BE2C (cell line): ENCODE measurements around the gene TMEM215.
"Not testable (repeated sequence)": the region's sequence is repeated elsewhere in the genome, so short reads cannot be mapped to it uniquely, and the experiment has no call there.

ENCODE experiments used
- DNase-seq: peaks from one replicate; pipeline ENCODE4 v3.0.0-alpha.2; 2020
- H3K27me3 ChIP-seq: fragments of 250-450 bp; sonication (Bioruptor Pico); 2 replicates; pipeline ENCODE4 v1.5.1; 2020; ENCODE audit warnings: mild to moderate bottlenecking
- H3K36me3 ChIP-seq: fragments of 250-450 bp; sonication (Bioruptor Pico); 2 replicates; pipeline ENCODE4 v1.5.1; 2020; ENCODE audit warnings: mild to moderate bottlenecking
- H3K4me1 ChIP-seq: fragments of 250-450 bp; sonication (Bioruptor Pico); 2 replicates; pipeline ENCODE4 v1.5.1; 2020
- H3K4me3 ChIP-seq: 2 replicates; pipeline ENCODE4 v1.5.1; 2011; ENCODE audit warnings: low read depth, low read length
- H3K9me3 ChIP-seq: fragments of 250-450 bp; sonication (Bioruptor Pico); 2 replicates; pipeline ENCODE4 v1.5.1; 2020
- TF ChIP-seq, protein P1 (sequence below): IDR thresholded peaks from 2 replicates; pipeline ENCODE4 v1.5.1; 2012; ENCODE audit warnings: mild to moderate bottlenecking, low read depth, low read length

The TMEM215 gene

DNA sequence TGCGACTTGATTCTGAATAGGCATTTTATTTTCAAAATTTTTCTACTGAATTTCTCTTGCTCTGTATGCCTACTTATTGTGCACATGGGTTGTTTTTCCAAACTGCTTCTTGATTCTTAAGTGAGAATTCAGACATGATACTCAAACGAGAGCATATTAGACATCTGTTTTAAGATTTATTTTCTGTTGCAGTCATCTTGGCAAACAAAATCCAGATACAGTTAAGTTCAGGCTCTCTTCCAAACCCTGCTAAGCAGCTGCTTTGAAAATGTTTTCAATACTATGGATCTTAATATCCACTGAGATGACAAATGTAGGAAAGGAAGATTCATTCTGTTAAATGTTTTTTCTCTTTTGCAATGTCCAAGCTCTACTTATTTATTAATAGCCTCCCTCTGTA lies 4.5 kb downstream of the TMEM215 start:
- TF ChIP-seq, protein P1, sequence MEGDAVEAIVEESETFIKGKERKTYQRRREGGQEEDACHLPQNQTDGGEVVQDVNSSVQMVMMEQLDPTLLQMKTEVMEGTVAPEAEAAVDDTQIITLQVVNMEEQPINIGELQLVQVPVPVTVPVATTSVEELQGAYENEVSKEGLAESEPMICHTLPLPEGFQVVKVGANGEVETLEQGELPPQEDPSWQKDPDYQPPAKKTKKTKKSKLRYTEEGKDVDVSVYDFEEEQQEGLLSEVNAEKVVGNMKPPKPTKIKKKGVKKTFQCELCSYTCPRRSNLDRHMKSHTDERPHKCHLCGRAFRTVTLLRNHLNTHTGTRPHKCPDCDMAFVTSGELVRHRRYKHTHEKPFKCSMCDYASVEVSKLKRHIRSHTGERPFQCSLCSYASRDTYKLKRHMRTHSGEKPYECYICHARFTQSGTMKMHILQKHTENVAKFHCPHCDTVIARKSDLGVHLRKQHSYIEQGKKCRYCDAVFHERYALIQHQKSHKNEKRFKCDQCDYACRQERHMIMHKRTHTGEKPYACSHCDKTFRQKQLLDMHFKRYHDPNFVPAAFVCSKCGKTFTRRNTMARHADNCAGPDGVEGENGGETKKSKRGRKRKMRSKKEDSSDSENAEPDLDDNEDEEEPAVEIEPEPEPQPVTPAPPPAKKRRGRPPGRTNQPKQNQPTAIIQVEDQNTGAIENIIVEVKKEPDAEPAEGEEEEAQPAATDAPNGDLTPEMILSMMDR = no peak
- DNase-seq = no peak
- no peaks in the 10 kb centered on the region for H3K36me3 ChIP-seq
- H3K27me3 ChIP-seq = peaks cover 34% of the 10 kb centered on the region
- H3K4me1 ChIP-seq = no peaks in the 10 kb centered on the region
- H3K4me3 ChIP-seq = no peak overlapping the region
- H3K9me3 ChIP-seq = no peaks in the 10 kb centered on the region

DNA sequence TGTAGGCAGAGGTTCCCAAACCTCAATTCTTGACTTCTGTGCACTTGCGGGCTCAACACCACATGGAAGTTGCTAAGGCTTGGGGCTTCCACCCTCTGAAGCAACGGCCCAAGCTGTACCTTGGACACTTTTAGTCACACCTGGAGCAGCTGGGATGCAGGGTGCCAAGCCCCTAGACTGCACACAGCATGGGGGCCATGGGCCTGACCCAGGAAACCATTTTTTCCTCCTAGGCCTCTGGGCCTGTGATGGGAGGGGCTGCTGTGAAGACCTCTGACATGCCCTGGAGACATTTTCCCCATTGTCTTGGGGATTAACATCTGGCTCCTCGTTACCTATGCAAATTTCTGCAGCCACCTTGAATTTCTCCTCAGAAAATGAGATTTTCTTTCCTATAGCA lies 12.7 kb downstream of the TMEM215 start:
- DNase-seq, H3K9me3 ChIP-seq, H3K4me1 ChIP-seq, H3K36me3 ChIP-seq, H3K4me3 ChIP-seq, H3K27me3 ChIP-seq: not testable (repeated sequence)

DNA sequence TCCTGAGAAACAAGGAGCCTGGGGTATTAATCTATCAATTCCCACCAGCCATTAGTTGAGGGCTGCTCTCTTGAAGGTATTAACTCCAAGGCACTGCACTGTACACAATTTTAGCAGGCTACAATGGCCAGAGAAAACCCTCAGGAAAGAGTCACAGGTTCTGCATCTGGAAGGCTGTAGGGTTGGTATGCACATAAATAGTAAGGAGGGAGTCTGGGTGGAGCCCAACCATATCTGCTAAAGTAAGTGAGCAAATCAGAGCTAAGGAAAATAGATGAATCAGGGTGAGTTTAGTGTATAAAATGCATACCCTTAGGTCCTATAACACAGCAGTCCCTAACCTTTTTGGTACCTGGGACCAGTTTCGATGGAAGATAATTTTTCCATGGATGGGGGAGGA lies 18.2 kb downstream of the TMEM215 start:
- Histone ChIP-seq H3K4me3 (no peak overlapping the region), H3K36me3 (no peaks in the 10 kb centered on the region), H3K9me3 (no peaks in the 10 kb centered on the region), H3K27me3 (no peaks in the 10 kb centered on the region), H3K4me1 (no peaks in the 10 kb centered on the region)
- no peak for DNase-seq
- TF ChIP-seq, protein P1 = no peak

GRCh38 chr9:32807217-32807616 lies 23.9 kb downstream of the TMEM215 start:
- TF ChIP-seq, protein P1 = no peak
- no peaks in the 10 kb centered on the region for H3K9me3 ChIP-seq
- H3K27me3 ChIP-seq = no peaks in the 10 kb centered on the region
- no peak overlapping the region for H3K4me3 ChIP-seq
- no peaks in the 10 kb centered on the region for H3K4me1 ChIP-seq
- H3K36me3 ChIP-seq = no peaks in the 10 kb centered on the region
- no peak for DNase-seq

DNA sequence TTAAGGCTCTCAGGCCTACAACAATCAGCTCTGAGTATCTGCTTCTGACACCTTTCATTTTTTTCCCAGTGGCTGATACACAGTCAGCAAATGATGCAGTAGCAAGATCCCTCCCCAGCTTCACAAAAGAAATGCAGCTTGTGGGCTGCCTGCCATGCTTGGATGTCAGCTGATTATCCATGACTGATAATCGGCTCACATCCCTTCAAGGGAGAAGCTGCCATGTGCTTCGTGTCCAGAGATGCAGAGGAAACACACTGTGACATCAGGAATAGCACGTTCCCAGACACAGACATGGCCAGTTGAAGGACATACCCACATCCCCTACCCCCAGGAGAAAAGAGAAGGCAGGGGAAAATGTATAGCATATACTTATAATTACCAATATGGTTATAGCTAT lies 27.9 kb downstream of the TMEM215 start:
- DNase-seq = no peak
- H3K4me1 ChIP-seq = no peaks in the 10 kb centered on the region
- H3K36me3 ChIP-seq = no peaks in the 10 kb centered on the region
- TF ChIP-seq, protein P1 = no peak
- no peak overlapping the region for H3K4me3 ChIP-seq
- peaks cover 5% of the 10 kb centered on the region for H3K27me3 ChIP-seq
- H3K9me3 ChIP-seq = no peaks in the 10 kb centered on the region

DNA sequence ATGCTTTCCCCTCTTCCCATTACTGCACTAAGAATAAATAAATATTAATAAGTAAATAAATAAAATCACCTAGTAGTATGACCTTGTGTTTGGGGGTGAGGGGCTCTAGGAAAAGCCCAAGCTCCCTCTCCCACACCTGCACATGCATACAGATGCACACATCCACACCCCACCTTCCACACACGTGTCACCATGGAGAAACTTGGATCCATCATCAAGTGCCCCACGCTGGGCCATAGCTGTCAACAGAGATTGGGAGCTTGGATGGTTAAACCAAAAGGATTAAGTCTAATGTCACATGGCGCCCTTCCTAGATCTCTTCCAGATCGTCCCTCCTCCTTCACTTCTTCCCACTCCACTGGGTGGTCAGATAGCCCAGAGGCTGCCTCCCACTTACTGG lies 37.0 kb downstream of the TMEM215 start:
- TF ChIP-seq, protein P1 = no peak
- Histone ChIP-seq H3K36me3 (no peaks in the 10 kb centered on the region), H3K9me3 (no peaks in the 10 kb centered on the region), H3K27me3 (peaks cover 17% of the 10 kb centered on the region), H3K4me1 (no peaks in the 10 kb centered on the region), H3K4me3 (no peak overlapping the region)
- no peak for DNase-seq

DNA sequence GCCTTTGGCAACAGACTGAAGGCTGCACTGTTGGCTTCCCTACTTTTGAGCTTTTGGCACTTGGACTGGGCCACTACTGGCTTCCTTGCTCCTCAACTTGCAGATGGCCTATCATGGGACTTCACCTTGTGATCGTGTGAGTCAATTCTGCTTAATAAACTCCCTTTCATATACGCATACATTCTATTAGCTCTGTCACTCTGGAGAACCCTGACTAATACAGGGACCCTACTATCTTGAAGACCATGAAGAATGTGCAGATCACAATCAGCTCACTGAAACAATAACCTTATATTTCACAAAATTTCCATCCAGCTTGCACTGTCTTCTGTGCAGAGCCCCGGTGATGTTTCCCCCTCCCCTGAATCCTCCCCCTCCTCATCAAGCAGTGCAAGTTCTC lies 39.8 kb downstream of the TMEM215 start:
- no peak for DNase-seq
- H3K4me1 ChIP-seq = no peaks in the 10 kb centered on the region
- no peaks in the 10 kb centered on the region for H3K36me3 ChIP-seq
- H3K4me3 ChIP-seq = no peak overlapping the region
- TF ChIP-seq, protein P1 = no peak
- H3K9me3 ChIP-seq = no peaks in the 10 kb centered on the region
- H3K27me3 ChIP-seq = peaks cover 11% of the 10 kb centered on the region
